GM18507 (cell line): Measurements from ENCODE around the gene CDH4.

Experiments used
- DNase-seq: peaks from one replicate; pipeline ENCODE4 v3.0.0; 2011; ENCODE audit warnings: low read depth; ENCODE audit not compliant: insufficient read length; ENCODE audit errors: extremely low spot score
- FAIRE-seq: peaks from 2 replicates; lab custom pipeline; 2011; peaks lifted over from hg19 to GRCh38; lab: Jason Lieb, UNC

The CDH4 gene

GRCh38 chr20:61297491-61297890 is 45.4 kb downstream of the CDH4 start:
- DNase-seq (no peak), FAIRE-seq (no peak)

GRCh38 chr20:61297986-61298385 is 45.9 kb downstream of the CDH4 start:
- FAIRE-seq (no peak), DNase-seq (no peak)

- FAIRE-seq: no peak
- no peak for DNase-seq
Observed at GRCh38 chr20:61298661-61299060, 46.6 kb downstream of the CDH4 start.

- FAIRE-seq (no peak), DNase-seq (no peak)
Observed at GRCh38 chr20:61299104-61299503, 47.0 kb downstream of the CDH4 start.

- FAIRE-seq: no peak
- DNase-seq: no peak
Observed at GRCh38 chr20:61299618-61300017, 47.6 kb downstream of the CDH4 start.

- FAIRE-seq (no peak), DNase-seq (no peak)
Observed at GRCh38 chr20:61300293-61300692, 48.2 kb downstream of the CDH4 start.

- DNase-seq: no peak
- FAIRE-seq: no peak
Observed at GRCh38 chr20:61300709-61301108, 48.6 kb downstream of the CDH4 start.

GRCh38 chr20:61301711-61302525 is 49.9 kb downstream of the CDH4 start:
- no peak for DNase-seq
- no peak for FAIRE-seq

- FAIRE-seq: no peak
Observed at GRCh38 chr20:61303217-61303616, 51.2 kb downstream of the CDH4 start.

GRCh38 chr20:61303675-61304074 is 51.6 kb downstream of the CDH4 start:
- DNase-seq (no peak), FAIRE-seq (no peak)

More at GRCh38 chr20:61303217-61303616, 51.2 kb downstream of the CDH4 start:
- DNase-seq: no peak

- no peak for FAIRE-seq
Observed at GRCh38 chr20:61304750-61305149, 52.7 kb downstream of the CDH4 start.

GRCh38 chr20:61306937-61307475 is 54.9 kb downstream of the CDH4 start:
- no peak for DNase-seq
- no peak for FAIRE-seq

More at GRCh38 chr20:61304750-61305149, 52.7 kb downstream of the CDH4 start:
- no peak for DNase-seq

GRCh38 chr20:61307686-61308476 is 55.8 kb downstream of the CDH4 start:
- DNase-seq (no peak), FAIRE-seq (no peak)

- DNase-seq (no peak), FAIRE-seq (no peak)
Observed at GRCh38 chr20:61308477-61308774, 56.4 kb downstream of the CDH4 start.

- no peak for FAIRE-seq
- no peak for DNase-seq
Observed at GRCh38 chr20:61310954-61311353, 58.9 kb downstream of the CDH4 start.

GRCh38 chr20:61311656-61312387 is 59.8 kb downstream of the CDH4 start:
- no peak for FAIRE-seq

GRCh38 chr20:61312925-61313324 is 60.9 kb downstream of the CDH4 start:
- FAIRE-seq: no peak
- no peak for DNase-seq

More at GRCh38 chr20:61311656-61312387, 59.8 kb downstream of the CDH4 start:
- no peak for DNase-seq

- DNase-seq: no peak
Observed at GRCh38 chr20:61313396-61313795, 61.3 kb downstream of the CDH4 start.

GRCh38 chr20:61314326-61315010 is 62.4 kb downstream of the CDH4 start:
- DNase-seq (no peak), FAIRE-seq (no peak)

More at GRCh38 chr20:61313396-61313795, 61.3 kb downstream of the CDH4 start:
- no peak for FAIRE-seq
